ENCODE measurements around the gene DYNC1I2.

DNA sequence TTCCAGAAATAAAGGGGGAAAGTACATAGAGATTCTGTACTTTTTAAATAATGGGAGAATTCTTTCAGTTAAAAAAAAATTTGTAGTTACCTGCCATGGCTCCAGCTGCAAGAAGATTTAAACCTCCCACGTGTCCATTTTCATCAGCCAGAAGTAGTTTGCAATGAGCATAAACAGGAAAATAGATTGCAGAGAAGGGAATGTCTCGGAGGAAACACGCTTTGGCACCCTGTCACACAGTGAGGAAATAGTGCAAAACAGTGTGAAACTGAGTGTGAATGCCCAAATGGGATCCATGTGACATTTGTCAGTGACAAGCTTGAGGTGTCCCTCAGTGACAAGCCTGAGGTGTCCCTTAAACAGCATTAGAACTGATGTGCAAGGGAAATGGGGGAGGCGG, 104.1 kb downstream of the DYNC1I2 start:
- TF ChIP-seq, protein P1, sequence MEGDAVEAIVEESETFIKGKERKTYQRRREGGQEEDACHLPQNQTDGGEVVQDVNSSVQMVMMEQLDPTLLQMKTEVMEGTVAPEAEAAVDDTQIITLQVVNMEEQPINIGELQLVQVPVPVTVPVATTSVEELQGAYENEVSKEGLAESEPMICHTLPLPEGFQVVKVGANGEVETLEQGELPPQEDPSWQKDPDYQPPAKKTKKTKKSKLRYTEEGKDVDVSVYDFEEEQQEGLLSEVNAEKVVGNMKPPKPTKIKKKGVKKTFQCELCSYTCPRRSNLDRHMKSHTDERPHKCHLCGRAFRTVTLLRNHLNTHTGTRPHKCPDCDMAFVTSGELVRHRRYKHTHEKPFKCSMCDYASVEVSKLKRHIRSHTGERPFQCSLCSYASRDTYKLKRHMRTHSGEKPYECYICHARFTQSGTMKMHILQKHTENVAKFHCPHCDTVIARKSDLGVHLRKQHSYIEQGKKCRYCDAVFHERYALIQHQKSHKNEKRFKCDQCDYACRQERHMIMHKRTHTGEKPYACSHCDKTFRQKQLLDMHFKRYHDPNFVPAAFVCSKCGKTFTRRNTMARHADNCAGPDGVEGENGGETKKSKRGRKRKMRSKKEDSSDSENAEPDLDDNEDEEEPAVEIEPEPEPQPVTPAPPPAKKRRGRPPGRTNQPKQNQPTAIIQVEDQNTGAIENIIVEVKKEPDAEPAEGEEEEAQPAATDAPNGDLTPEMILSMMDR (IDR thresholded peaks at IDR 0.05; ENCODE audit: low read depth, low read length): no peak
- TF ChIP-seq POLR2A (IDR thresholded peaks at IDR 0.05; ENCODE audit: extremely low read depth, insufficient read length) (no peak), MYC (IDR thresholded peaks at IDR 0.05; ENCODE audit: low read depth, low read length) (no peak)
- TF ChIP-seq, protein P2, sequence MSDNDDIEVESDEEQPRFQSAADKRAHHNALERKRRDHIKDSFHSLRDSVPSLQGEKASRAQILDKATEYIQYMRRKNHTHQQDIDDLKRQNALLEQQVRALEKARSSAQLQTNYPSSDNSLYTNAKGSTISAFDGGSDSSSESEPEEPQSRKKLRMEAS (IDR thresholded peaks at IDR 0.05; ENCODE audit: low read depth, low read length): no peak
